Activated naive CD4-positive, alpha-beta T cell (primary cell): ENCODE data around the gene MAPK12.

Experiments used
- DNase-seq, 4 experiments: peaks; one replicate each; lab custom pipeline; 2025; lab: John Stamatoyannopoulos, UW

MAPK12 gene

DNA sequence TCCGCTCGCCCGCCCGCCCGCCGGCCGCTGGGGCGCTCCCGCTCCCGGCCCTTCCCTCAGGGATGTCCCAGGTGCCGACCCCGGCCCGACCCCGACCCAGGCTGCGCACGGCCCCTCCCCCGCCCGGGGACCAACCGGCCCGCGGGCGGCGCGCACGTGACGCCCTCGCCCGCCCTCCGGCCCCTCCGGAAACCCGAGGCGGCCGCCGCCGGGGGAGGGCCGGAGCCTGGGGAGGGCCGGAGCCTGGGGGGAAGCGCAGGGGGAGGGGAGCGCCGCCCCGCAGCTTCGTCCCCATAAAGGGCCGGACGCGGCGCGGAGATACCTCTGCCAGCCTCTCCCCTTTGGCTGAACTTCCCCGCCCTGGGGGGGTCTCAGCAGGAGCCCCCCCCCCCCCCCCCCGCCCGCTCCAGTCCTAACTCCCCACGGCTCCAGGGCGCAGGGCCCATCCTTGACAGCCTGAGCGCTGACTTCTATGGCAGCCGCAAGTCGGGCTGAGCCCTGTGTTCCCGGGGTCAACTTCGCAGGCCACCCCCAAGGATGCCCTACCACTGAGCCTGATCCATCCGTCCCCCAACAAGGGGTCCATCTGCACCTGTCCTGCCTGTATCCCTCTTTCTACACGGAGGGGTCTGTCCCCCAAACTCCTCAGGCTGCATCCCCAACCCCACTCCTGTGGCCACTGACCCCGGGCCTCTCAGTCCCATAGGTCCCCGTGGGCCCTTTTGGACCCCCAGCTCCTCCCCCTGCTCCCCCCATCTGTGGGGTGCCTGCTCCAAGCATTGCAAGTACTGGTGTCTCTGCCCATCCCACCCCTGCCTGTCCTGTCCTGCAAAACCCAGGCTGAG is at the start of gene MAPK12:
Gene MAPK12, minus strand, starts transcription at position 69 of the 845 bp plus-strand sequence. CDS start 174 bp downstream, outside the sequence.
- no peak for DNase-seq

DNA sequence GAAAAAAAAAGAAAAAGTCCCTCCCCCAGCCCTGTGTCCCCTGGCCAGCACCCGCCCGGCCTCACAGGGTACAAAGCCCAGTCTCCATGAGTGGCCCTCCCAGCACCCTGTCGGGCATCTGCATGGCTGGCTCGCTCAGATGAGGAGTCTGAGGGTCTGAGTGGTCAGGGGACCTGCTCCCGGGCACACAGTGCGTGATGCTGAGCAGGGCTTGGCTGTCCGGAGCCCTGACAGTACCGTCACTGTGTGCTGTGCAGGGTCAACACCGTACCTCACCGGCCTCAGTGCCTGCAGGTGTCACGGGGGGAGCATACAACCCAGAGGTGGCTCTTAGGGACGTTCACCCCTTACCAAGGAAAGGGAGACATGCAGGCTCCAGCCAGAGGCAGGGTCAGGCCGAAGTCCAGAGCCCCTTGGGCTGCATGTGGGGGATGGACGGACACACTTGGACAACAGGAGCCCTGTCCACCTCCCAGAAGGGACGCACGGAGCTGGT is 49.5 kb upstream of the MAPK12 start:
- no peak for DNase-seq

DNA sequence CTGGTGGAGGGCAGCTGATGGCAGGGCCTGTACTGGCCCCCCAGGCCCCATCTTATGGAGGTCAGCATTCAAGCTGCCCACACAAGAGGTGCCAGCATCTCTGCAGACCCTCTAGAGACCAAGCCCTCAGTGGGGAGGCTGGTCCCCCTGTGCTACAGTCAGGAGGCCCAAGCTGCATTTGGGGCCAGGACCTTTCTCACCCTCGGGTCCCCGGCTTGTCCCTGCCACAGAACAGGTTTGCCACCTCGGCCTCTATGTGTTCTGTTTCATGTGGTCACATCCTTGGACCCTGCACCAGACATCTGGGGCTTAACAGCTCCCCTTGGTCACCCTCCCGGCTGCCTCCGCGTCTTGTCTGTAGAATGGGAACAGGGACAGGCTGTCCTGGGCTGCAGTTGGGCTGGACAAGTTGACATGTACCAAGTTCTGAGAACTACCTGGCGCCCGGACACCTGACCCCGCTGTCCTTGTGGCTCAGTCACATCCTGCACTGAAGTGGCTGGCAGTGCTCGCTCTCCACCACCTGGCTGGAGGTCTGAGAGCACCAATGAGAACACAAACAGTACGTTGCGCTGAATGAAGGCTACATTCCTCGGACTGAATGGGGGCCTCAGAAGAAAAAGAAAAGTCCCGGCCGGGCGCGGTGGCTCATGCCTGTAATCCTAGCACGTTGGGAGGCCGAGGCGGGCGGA is 48.7 kb upstream of the MAPK12 start:
- no peak for DNase-seq

- no peak for DNase-seq
These were observed 48.1 kb upstream of the MAPK12 start for GRCh38 chr22:50309601-50309991.

- no peak for DNase-seq
These were observed 47.6 kb upstream of the MAPK12 start for GRCh38 chr22:50308986-50309600.

DNA sequence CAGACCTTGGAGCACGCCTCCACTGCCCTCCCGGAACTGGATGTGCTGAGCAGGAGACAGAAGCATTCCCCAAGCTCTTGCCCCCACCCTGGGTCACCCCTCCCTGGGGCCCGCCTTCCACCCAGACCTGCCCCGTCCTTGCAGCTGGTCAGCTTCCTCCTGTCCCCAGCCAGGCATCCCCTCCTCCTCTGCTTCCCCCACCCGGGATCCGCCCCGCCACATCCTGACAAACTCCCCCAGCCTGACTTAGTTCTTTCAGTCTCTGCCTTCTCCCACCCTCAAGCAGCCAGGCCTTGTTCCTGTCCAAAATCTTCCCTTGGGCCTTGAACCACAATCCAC is 47.1 kb upstream of the MAPK12 start:
- DNase-seq = no peak

GRCh38 chr22:50307890-50308596 is 46.6 kb upstream of the MAPK12 start:
- no peak for DNase-seq

GRCh38 chr22:50306753-50307749 is 45.6 kb upstream of the MAPK12 start, which contains the start of gene PLXNB2:
TSS of gene PLXNB2 (minus strand) at chr22:50307646. CDS start at chr22:50290584, 17,062 bp downstream.
- DNase-seq = no peak

DNA sequence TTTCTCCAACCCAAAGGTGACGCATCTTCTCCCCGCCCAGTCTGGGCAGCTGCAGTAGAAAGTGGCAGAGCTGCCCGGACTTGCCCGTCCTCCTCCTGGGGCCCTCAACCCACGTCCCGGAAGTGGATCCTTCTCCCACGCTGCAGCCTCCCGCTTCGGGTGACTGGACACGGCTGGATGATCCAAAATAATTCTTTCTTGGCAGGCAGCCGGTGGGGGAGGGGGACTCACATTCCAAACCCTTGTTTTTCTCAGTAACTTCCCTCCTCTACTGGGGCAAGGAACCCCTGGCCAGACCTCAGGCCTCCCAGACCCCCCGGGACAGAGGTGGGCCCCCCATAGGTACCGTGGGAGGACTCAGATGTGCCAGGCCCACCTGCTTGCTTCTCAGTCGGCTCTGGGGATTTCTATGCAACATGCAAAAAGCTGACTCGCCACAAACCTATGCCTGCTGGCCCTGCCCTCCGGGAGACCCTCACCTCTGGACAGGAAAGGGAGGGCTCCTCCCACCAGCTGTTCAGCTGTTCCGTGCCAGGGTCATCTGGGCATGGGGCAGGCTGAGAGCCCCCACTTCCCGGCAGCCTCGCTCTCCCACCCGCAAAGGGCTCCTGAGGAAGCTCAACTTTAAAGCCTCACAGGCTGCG is 44.6 kb upstream of the MAPK12 start:
- DNase-seq = no peak

GRCh38 chr22:50305393-50305922 is 44.0 kb upstream of the MAPK12 start:
- DNase-seq = no peak

GRCh38 chr22:50304528-50305392 is 43.3 kb upstream of the MAPK12 start:
- no peak for DNase-seq

DNA sequence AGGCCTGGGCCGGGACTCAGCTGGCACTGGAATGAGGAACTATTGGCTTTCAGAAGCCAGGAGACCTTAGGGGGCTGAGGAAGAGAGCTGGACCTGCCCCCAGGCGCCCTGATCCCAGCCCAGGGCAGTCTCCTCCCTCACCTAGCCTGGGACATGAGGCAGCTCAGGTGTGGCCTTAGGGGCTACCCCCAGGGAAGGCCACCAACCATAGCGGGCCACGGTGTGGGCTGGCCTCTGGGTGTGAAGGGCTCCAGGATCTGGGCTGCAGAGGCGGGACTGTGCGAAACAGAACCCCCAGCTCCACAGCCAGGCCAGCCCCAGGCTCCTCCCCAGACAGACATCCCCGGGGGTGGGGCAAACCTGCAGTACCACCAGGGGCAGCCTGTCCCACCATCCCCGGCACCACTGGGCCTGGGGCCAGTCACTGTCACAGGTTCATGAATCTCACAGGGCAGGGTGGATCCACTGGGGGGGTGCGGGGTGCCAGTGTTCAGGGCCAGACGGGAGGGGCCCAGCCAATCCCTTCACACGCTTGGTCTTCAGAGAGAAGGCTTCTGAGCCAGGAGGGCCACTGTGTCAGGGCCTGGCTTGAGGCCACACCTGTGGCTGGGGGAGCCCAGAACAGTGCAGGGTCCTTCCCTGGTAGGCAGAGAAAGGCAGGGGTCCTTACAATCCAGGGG is 42.5 kb upstream of the MAPK12 start:
- no peak for DNase-seq

- no peak for DNase-seq
These were observed 42.0 kb upstream of the MAPK12 start for GRCh38 chr22:50303515-50303847.

- DNase-seq = no peak
These were observed 41.1 kb upstream of the MAPK12 start for GRCh38 chr22:50302564-50302963.

GRCh38 chr22:50302041-50302541 is 40.6 kb upstream of the MAPK12 start:
- no peak for DNase-seq

DNA sequence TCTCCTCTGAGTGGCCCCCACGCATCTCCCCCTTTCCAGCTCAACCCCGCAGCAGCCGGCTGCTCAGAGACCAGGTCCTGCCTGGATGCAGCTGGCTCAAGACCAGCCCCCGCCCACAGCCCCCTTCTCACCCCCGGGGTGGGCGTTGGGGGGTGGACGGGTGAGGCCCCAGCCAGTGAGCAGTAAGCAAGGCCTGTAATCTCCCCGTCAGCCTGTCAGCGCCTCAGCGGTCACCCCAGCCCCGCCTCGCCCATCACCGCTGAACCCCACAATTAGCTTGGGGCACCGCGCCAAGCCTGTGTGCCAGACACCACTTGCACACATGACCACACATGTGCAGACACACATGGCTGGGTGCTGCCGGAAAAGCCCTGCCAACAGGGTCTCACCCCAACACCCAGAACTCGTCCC is 40.1 kb upstream of the MAPK12 start:
- DNase-seq = no peak

GRCh38 chr22:50300620-50301257 is 39.3 kb upstream of the MAPK12 start:
- DNase-seq = no peak
